ENCODE results near the gene BCAS1.
A peak's percentile ranks its signal among the peaks of the same experiment; 100 is the strongest.

BCAS1 gene

GRCh38 chr20:53942472-53942816, 128.0 kb downstream of the BCAS1 start:
- no peak overlapping the region for H3K4me3 ChIP-seq (ENCODE audit: low read depth, low read length)
- TF ChIP-seq, protein P1, sequence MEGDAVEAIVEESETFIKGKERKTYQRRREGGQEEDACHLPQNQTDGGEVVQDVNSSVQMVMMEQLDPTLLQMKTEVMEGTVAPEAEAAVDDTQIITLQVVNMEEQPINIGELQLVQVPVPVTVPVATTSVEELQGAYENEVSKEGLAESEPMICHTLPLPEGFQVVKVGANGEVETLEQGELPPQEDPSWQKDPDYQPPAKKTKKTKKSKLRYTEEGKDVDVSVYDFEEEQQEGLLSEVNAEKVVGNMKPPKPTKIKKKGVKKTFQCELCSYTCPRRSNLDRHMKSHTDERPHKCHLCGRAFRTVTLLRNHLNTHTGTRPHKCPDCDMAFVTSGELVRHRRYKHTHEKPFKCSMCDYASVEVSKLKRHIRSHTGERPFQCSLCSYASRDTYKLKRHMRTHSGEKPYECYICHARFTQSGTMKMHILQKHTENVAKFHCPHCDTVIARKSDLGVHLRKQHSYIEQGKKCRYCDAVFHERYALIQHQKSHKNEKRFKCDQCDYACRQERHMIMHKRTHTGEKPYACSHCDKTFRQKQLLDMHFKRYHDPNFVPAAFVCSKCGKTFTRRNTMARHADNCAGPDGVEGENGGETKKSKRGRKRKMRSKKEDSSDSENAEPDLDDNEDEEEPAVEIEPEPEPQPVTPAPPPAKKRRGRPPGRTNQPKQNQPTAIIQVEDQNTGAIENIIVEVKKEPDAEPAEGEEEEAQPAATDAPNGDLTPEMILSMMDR (conservative IDR thresholded peaks at IDR 0.05; ENCODE audit: low read depth, low read length), result no peak
- DNase-seq (ENCODE audit: low read depth), result no peak

GRCh38 chr20:53941680-53942471, 128.5 kb downstream of the BCAS1 start:
- TF ChIP-seq, protein P1 (conservative IDR thresholded peaks at IDR 0.05; ENCODE audit: low read depth, low read length), result no peak
- no peak overlapping the region for H3K4me3 ChIP-seq (ENCODE audit: low read depth, low read length)
- DNase-seq (ENCODE audit: low read depth), result no peak

- DNase-seq (ENCODE audit: low read depth), result peak; percentile 84
- H3K4me3 ChIP-seq (ENCODE audit: low read depth, low read length), result no peak overlapping the region
- TF ChIP-seq, protein P1 (conservative IDR thresholded peaks at IDR 0.05; ENCODE audit: low read depth, low read length), result no peak
Measured at GRCh38 chr20:53940907-53941545, 129.4 kb downstream of the BCAS1 start.

DNA sequence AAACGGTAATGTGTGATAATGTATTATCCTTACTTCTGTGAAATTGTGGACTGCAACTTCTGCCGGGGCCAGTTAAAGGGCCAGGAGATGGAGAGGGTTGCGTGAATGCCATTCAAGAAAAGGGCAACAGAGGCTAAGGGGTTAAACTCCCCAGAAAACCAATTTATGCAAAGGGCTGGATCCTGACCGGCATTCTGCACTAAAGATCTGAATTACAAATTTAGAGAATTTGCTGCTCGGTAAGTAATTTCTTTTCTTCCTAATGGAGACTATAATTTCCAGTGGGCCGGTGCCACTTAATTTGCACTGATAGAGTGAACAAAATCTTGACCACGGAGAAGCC, 130.1 kb downstream of the BCAS1 start:
- TF ChIP-seq, protein P1 (conservative IDR thresholded peaks at IDR 0.05; ENCODE audit: low read depth, low read length), result no peak
- no peak for DNase-seq (ENCODE audit: low read depth)
- no peak overlapping the region for H3K4me3 ChIP-seq (ENCODE audit: low read depth, low read length)

DNA sequence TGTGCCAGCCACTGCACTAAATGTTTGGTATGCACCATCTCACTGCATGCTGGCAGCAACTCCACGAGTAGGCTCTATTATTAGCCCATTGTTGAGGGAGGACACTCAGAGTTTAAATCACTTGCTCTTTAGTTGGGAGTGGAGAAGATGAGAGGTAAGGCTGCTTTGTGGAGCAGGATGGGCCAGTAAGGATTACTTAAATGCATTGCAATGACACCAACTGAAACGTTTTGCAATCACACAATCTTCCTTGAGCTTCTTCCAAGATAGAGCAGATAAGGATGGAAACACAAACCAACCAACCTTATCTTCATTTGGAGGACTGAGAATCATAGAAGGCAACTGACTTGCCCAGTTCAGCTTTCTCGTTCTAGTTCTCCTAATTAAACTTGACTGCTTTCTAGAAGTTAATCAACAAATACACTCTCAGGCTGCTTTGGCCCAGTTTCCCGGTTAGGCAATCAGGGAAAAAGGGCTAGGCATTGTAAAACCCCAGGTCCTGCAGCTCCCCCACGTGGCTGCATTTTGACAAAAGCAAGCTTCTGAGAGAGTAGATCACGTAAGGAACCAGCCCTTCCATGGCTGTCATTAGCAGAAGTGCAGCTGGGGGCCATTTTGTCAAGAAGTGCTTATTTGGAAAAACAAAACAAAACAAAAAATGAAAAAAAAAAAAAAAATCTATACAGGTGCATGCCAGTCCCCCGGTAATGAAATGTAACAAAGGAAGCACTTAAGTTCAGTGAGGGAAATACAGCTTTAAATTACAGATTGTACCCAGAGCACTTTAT, 130.6 kb downstream of the BCAS1 start:
- DNase-seq (ENCODE audit: low read depth), result peak; percentile 96
- H3K4me3 ChIP-seq (ENCODE audit: low read depth, low read length), result no peak overlapping the region
- TF ChIP-seq, protein P1 (conservative IDR thresholded peaks at IDR 0.05; ENCODE audit: low read depth, low read length), result peak; percentile 87

DNA sequence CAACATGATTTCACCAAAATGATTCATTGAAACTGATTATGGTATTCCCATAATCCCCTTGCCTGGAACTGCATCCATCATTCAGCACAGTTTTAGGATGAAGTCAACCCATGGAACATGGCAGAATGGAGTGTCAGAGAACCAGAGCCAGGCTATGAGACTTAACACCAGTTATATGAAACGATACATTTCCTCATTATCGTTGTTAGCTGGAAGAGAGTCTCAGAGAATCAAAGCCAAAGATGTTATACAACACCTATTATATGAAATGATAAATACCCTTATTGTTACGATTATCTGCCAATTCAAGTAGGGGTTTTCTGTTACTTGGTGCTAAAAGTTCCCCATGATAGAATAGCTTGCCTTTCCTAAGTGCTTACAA, 131.2 kb downstream of the BCAS1 start:
- TF ChIP-seq, protein P1 (conservative IDR thresholded peaks at IDR 0.05; ENCODE audit: low read depth, low read length), result no peak
- H3K4me3 ChIP-seq (ENCODE audit: low read depth, low read length), result no peak overlapping the region
- no peak for DNase-seq (ENCODE audit: low read depth)
